Activated effector memory CD4-positive, alpha-beta T cell treated with anti-CD3 and anti-CD28 coated beads, Interleukin-2, amount 50 U/mL, for 16 hours (primary cell): ENCODE measurements around the gene KATNAL1.
A peak's percentile ranks its signal among the peaks of the same experiment; 100 is the strongest.

ENCODE experiments used
- DNase-seq: peaks from one replicate; pipeline ENCODE4 v3.0.0-alpha.2; 2020

KATNAL1 gene

DNA sequence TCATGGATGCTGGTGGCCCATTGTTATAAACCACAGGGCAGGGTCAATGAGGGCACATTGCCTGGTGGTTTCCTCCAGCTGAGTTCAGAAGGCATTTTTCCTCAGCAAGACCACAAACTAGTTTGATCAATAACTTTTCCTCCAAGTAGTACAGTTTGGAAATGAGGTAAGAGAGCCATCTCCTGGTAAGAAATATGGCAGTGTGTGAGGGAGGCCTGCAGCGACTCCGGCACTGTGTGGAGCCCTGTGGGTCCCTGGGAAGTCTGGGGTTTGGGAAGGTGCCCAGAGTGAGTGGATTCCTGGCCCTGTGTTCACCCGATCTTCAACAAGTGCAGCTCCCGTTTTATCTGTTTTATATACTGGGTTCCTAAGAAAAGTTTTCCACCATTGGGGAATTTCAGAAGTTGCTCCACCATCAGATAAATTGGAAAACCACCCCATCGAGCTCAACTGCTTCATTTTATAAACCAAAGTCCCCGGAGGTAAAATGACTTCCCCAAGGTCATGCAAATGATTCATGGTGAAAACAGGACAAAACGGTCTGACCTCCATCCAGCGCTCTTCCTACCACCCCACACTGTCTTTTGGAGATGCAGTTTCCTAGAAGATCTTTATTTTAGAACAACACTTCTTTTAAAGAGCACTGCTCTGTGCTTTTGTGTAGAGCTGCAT, 148.4 kb downstream of the KATNAL1 start:
- no peak for DNase-seq

DNA sequence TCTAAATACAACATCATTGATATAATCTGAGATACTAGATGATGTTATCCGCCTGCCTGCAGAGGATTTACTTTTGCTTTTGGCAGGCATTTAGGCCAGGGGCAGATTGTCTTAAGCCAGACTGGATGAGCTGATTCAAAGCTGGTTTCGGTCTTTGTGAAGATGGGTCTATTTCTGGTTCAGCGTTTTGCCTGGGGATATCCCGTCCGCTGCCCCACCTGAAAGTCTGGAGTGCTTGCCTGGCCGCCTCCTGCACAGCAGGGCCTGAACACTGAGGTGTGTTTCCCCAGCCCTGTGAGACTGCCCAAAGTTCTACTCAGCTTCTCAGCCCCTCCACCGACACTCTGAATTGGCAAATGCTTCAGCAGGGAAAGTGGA, 149.7 kb downstream of the KATNAL1 start:
- no peak for DNase-seq

- peak; percentile 43 for DNase-seq
These were observed 150.3 kb downstream of the KATNAL1 start for GRCh38 chr13:30156826-30157615.

GRCh38 chr13:30156270-30156669, 151.1 kb downstream of the KATNAL1 start:
- no peak for DNase-seq

- no peak for DNase-seq
These were observed 152.4 kb downstream of the KATNAL1 start for GRCh38 chr13:30154931-30155330.

DNA sequence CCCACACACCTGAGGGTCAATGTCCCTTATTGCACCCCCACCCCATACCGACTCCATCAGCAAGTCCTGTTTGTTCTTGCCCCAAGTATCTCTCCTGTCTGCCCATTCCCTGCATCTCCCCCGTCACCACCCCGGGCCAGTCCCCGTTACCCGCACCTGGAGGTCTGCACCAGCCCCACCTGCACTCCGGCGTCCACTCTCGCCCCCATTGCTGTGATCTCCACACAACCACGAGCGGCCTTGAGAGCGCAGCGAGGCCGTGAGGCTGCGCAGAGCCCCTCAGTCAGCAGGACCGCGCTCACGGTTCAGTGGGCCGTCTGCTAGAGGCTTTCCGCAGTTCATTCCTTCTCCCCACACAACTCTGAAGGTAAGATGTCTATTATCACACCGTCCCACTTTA, 152.8 kb downstream of the KATNAL1 start:
- DNase-seq = peak; percentile 59

DNA sequence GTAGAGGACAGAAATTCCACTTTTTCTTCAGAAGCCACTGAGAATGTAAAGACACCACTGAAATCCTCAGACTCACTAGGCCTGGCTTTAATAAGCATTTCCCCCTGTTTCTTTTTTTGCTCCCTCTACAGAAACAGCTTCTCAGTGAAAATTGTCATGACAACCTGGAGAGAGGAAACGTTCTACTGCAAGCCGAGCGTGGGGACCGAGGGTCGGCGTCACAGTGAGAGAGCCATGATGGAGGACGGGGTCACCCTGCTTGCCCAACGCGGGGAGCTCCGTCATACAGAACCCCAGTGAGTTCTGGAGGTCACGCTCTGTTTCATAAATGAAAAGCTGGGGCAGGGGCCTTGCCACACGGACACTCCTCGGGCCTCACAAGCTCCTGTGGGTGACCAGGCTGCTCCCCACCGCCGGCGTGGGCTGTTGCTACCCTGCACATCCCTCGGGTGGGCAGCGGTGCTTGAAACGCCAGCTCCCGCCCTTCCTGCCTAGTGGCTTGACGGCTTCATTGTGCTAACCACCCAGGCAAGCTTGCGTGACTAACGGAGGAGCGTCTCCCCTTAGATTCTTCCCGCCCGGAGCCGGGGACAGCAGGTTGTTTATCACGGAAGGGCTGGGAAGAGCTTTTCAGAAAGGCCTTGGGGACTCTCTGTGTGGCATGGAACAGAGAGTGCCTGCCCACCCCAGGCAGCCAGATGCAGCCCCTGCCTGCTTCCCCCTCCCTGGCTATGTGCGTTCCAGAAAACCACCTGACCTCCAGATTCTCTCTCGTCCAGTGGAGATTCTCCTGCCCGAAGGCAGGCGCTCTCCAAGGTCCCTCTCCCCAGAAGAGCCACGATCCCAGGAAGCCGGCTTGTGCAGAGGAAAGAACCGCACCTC, 153.6 kb downstream of the KATNAL1 start:
- peak; percentile 50 for DNase-seq
